Activated T-cell treated with anti-CD3 and anti-CD28 coated beads for 24 hours (primary cell): ENCODE results near the gene BCDIN3D.
A peak's percentile ranks its signal among the peaks of the same experiment; 100 is the strongest.
"Not testable (repeated sequence)": the region's sequence is repeated elsewhere in the genome, so short reads cannot be mapped to it uniquely, and the experiment has no call there.

Experiments used
- DNase-seq: peaks from one replicate; pipeline ENCODE4 v3.0.0-alpha.2; 2020; ENCODE audit warnings: low read depth

BCDIN3D gene

GRCh38 chr12:49855890-49856289 is 13.0 kb upstream of the BCDIN3D start:
- not testable (repeated sequence) for DNase-seq

- DNase-seq, result no peak
These were observed 12.1 kb upstream of the BCDIN3D start for GRCh38 chr12:49854976-49855375.

GRCh38 chr12:49853671-49854070 is 10.8 kb upstream of the BCDIN3D start:
- DNase-seq, result no peak

- no peak for DNase-seq
These were observed 4.3 kb upstream of the BCDIN3D start for GRCh38 chr12:49847161-49847560.

GRCh38 chr12:49846032-49846431 is 3.1 kb upstream of the BCDIN3D start:
- DNase-seq, result no peak

GRCh38 chr12:49843876-49844437 is 1.1 kb upstream of the BCDIN3D start:
- DNase-seq, result no peak

- DNase-seq, result no peak
These were observed 505 bp upstream of the BCDIN3D start for GRCh38 chr12:49843411-49843810.

GRCh38 chr12:49838973-49839633 is 3.8 kb downstream of the BCDIN3D start:
- no peak for DNase-seq

GRCh38 chr12:49832836-49833421 is 10.0 kb downstream of the BCDIN3D start:
- DNase-seq, result no peak

- no peak for DNase-seq
These were observed 11.2 kb downstream of the BCDIN3D start for GRCh38 chr12:49831717-49832116.

- peak; percentile 91 for DNase-seq
These were observed 14.5 kb downstream of the BCDIN3D start, which contains the start of gene NCKAP5L for GRCh38 chr12:49828133-49829091. TSS of gene NCKAP5L (minus strand) at chr12:49828413. CDS start at chr12:49804044, 24,369 bp downstream.

- DNase-seq, result peak; percentile 28
These were observed 15.4 kb downstream of the BCDIN3D start for GRCh38 chr12:49827401-49828099.

- no peak for DNase-seq
These were observed 15.9 kb downstream of the BCDIN3D start for GRCh38 chr12:49827051-49827400.

- no peak for DNase-seq
These were observed 16.9 kb downstream of the BCDIN3D start for GRCh38 chr12:49825971-49826421.

GRCh38 chr12:49825360-49825970 is 17.4 kb downstream of the BCDIN3D start:
- DNase-seq, result no peak

GRCh38 chr12:49824895-49825294 is 18.0 kb downstream of the BCDIN3D start:
- no peak for DNase-seq

GRCh38 chr12:49824416-49824815 is 18.5 kb downstream of the BCDIN3D start:
- no peak for DNase-seq

- no peak for DNase-seq
These were observed 19.0 kb downstream of the BCDIN3D start for GRCh38 chr12:49823951-49824350.

GRCh38 chr12:49823350-49823749 is 19.6 kb downstream of the BCDIN3D start:
- no peak for DNase-seq

GRCh38 chr12:49821373-49822287 is 21.3 kb downstream of the BCDIN3D start:
- DNase-seq, result no peak
